Measurements from ENCODE around the gene DIS3L2.

- no peak for TF ChIP-seq POLR2A (IDR thresholded peaks at IDR 0.05)
- no peak for TF ChIP-seq CTCF (IDR thresholded peaks at IDR 0.05)
These were observed 377.9 kb downstream of the DIS3L2 start for GRCh38 chr2:232339121-232340081.

Measured in uterus (tissue), 2 donors.